Endodermal cell (in vitro differentiated cells): ENCODE data around the gene BCDIN3D. TPM values are rescaled to one million over a fixed set of nuclear protein-coding genes. Genes with fewer than 3 reads are reported as not detected.

Experiments used
- DNase-seq: peaks from one replicate; pipeline ENCODE4 v3.0.0-alpha.2; 2017
- H3K27ac ChIP-seq: 2 replicates; pipeline ENCODE4 v1.5.1; 2013; ENCODE audit warnings: mild to moderate bottlenecking, low read depth, low read length, moderate library complexity
- H3K27me3 ChIP-seq: 2 replicates; pipeline ENCODE4 v1.6.1; 2013; ENCODE audit warnings: mild to moderate bottlenecking, low read length, moderate library complexity; ENCODE audit not compliant: insufficient read depth, control insufficient read depth, poor library complexity, severe bottlenecking
- H3K36me3 ChIP-seq: 2 replicates; pipeline ENCODE4 v1.7.0; 2013; ENCODE audit warnings: mild to moderate bottlenecking, low read length, moderate library complexity; ENCODE audit not compliant: control insufficient read depth, insufficient read depth
- H3K4me1 ChIP-seq: one replicate; pipeline ENCODE4 v1.7.0; 2013; ENCODE audit warnings: low read length; ENCODE audit not compliant: control insufficient read depth, insufficient read depth
- H3K4me3 ChIP-seq: 2 replicates; pipeline ENCODE4 v1.5.1; 2013; ENCODE audit warnings: mild to moderate bottlenecking, low read length, moderate library complexity
- H3K9ac ChIP-seq: 2 replicates; pipeline ENCODE4 v1.6.1; 2013; ENCODE audit warnings: mild to moderate bottlenecking, low read length, moderate library complexity; ENCODE audit not compliant: poor library complexity, severe bottlenecking; ENCODE audit errors: extremely low read depth
- H3K9me3 ChIP-seq: 2 replicates; pipeline ENCODE4 v1.6.1; 2013; ENCODE audit warnings: mild to moderate bottlenecking, low read length, moderate library complexity; ENCODE audit not compliant: control insufficient read depth
- H3K27ac Mint-ChIP-seq: 2 replicates; pipeline ENCODE4 v1.8.0; 2020; ENCODE audit warnings: mixed read lengths
- H3K27me3 Mint-ChIP-seq: 2 replicates; pipeline ENCODE4 v1.8.0; 2021; ENCODE audit warnings: mild to moderate bottlenecking, mixed read lengths; ENCODE audit not compliant: insufficient read depth
- H3K36me3 Mint-ChIP-seq: 2 replicates; pipeline ENCODE4 v1.8.0; 2020; ENCODE audit warnings: low read depth, mixed read lengths
- H3K4me1 Mint-ChIP-seq: 2 replicates; pipeline ENCODE4 v1.8.0; 2020; ENCODE audit warnings: mixed read lengths
- H3K4me3 Mint-ChIP-seq: 2 replicates; pipeline ENCODE4 v1.8.0; 2020; ENCODE audit warnings: mild to moderate bottlenecking, moderate library complexity, mixed read lengths
- H3K9me3 Mint-ChIP-seq: 2 replicates; pipeline ENCODE4 v1.8.0; 2020; ENCODE audit warnings: mild to moderate bottlenecking, mixed read lengths
- CTCF ChIP-seq: fragments of 200-600 bp; sonication (generic); conservative IDR thresholded peaks from 2 replicates; pipeline ENCODE4 v1.5.0; 2021; ENCODE audit warnings: antibody characterized with exemption, mild to moderate bottlenecking
- WGBS, 2 experiments: methylation state at CpG; one replicate each; pipeline versions ENCODE4 v1.1.5 to v1.1.7; 2013; ENCODE audit warnings: missing lambda C conversion rate in 2 of 2, mixed read lengths in 1 of 2; ENCODE audit not compliant: insufficient coverage in 1 of 2, insufficient read length in 1 of 2; 5-methylcytosine and 5-hydroxymethylcytosine counted together
- total RNA-seq, 2 donors: library from RNA; stranded (reverse); fragmentation: NEBNext Ultra II Directional in 1 of 2; extraction: Animal tissue kit (Norgen Biotek cat#: 25700) in 1 of 2; gene quantifications; 2 replicates in 1 of 2; 3 replicates in 1 of 2; pipeline ENCODE4 v1.2.1, GENCODE V29; 2021

The BCDIN3D gene
- total RNA-seq, 2 donors from 2014 or later = 2.8 to 3.8 TPM

DNA sequence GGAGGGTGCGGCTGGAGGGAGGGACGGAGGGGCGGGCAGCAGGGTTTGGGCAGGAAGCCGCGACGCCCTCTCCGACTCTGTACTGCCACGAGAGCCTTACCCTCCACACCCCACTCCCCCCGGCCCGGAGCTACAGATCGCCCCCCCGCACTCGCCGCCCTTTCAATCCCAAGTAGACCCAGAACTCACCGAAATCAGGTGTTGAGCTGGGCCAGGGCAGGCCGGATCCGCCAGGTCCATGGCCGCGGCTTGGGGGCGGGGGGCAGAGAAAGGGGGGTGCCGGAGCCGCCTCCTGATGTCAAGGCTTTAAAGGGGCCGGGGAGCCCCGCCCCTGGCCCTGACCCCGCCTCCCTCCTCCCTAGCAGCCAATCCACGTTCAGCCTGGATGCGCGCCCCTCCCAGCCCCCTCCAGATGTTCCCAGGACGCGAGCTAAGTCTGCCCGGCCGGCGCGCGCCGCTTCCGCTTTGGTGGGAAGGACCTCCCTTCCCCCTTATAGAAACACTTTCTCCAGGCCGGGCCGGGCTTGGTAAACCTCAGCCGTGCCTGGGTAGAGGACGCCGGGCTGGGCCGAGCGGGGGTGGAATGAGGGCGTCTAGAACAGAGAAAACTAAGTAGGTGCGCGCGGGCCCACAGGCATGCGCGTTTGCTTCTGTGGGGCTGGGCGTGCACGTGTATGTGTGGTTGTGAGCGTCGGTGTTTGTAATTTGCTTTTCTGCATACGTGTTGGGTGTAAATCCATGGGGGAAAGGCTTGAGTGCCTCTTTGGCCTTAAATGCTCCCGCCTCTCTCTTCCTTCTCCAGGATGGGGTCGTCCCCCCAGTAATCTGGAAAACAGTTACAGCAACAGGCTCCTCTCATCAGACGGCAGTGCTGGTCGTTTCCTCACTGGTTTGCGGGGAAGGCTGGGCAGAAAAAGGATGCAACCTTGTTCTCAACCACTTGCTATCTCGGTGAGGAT, 14.5 kb downstream of the BCDIN3D start, which contains the start of gene NCKAP5L:
Gene NCKAP5L (minus strand): TSS at position 281 of the 959 bp plus-strand sequence. CDS start 24,369 bp downstream, outside the sequence.
- peaks cover 29% of the 10 kb centered on the region for H3K4me1 Mint-ChIP-seq
- no peaks in the 10 kb centered on the region for H3K27me3 Mint-ChIP-seq
- Histone ChIP-seq H3K4me3 (peak within 1 kb of the TSS; percentile 88), H3K4me1 (peaks cover 19% of the 10 kb centered on the region), H3K27ac (peak within 1 kb of the TSS; percentile 86), H3K9ac (peak within 1 kb of the TSS; percentile 71), H3K9me3 (no peaks in the 10 kb centered on the region), H3K36me3 (no peaks in the 10 kb centered on the region), H3K27me3 (no peaks in the 10 kb centered on the region)
- H3K9me3 Mint-ChIP-seq = no peaks in the 10 kb centered on the region
- H3K27ac Mint-ChIP-seq = peak within 1 kb of the TSS; percentile 95
- 0 to 2% methylated on average over 6 to 58 of the region's 61 CpGs for WGBS, 2 experiments
- peak within 1 kb of the TSS; percentile 71 for H3K4me3 Mint-ChIP-seq
- DNase-seq = peak; percentile 100
- no peaks in the 10 kb centered on the region for H3K36me3 Mint-ChIP-seq
- TF ChIP-seq CTCF = no peak

GRCh38 chr12:49827401-49828099, 15.4 kb downstream of the BCDIN3D start:
- peak overlapping the region; percentile 71 for H3K4me3 Mint-ChIP-seq
- Histone ChIP-seq H3K4me3 (peak overlapping the region; percentile 88), H3K36me3 (peaks cover 3% of the 10 kb centered on the region), H3K27ac (peak overlapping the region; percentile 83), H3K9ac (peak overlapping the region; percentile 71), H3K27me3 (no peaks in the 10 kb centered on the region), H3K9me3 (no peaks in the 10 kb centered on the region), H3K4me1 (peaks cover 19% of the 10 kb centered on the region)
- no peak for TF ChIP-seq CTCF
- 3 to 7% methylated on average over 2 to 30 of the region's 38 CpGs for WGBS, 2 experiments
- peak overlapping the region; percentile 89 for H3K27ac Mint-ChIP-seq
- H3K27me3 Mint-ChIP-seq = no peaks in the 10 kb centered on the region
- peaks cover 29% of the 10 kb centered on the region for H3K4me1 Mint-ChIP-seq
- H3K9me3 Mint-ChIP-seq = no peaks in the 10 kb centered on the region
- peak; percentile 97 for DNase-seq
- peaks cover 6% of the 10 kb centered on the region for H3K36me3 Mint-ChIP-seq

DNA sequence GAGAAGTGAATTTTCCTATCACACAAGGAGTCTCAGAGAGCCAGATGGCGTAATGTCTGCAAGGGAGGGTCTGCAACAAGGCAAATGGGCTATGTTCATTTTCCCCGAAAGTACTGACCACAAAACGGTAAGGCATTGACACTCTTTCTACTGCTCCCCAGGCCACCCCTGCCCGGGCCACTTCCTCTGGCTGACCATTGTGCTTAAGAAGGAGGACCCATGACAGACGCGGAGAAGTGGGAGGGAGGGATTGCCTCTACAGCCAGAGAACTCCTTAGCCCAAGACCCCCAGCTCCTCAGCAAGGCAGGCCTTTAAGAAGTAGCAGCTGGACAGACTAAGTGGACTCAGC, 15.9 kb downstream of the BCDIN3D start:
- Histone ChIP-seq H3K4me3 (peak overlapping the region; percentile 88), H3K9ac (peak overlapping the region; percentile 71), H3K9me3 (no peaks in the 10 kb centered on the region), H3K4me1 (peaks cover 19% of the 10 kb centered on the region), H3K36me3 (peaks cover 7% of the 10 kb centered on the region), H3K27ac (peak overlapping the region; percentile 83), H3K27me3 (no peaks in the 10 kb centered on the region)
- DNase-seq = no peak
- H3K4me1 Mint-ChIP-seq = peaks cover 29% of the 10 kb centered on the region
- H3K4me3 Mint-ChIP-seq = peak overlapping the region; percentile 71
- peak overlapping the region; percentile 89 for H3K27ac Mint-ChIP-seq
- H3K36me3 Mint-ChIP-seq = peaks cover 9% of the 10 kb centered on the region
- TF ChIP-seq CTCF = no peak
- 64 to 85% methylated on average over 3 to 6 of the region's 6 CpGs for WGBS, 2 experiments
- no peaks in the 10 kb centered on the region for H3K27me3 Mint-ChIP-seq
- no peaks in the 10 kb centered on the region for H3K9me3 Mint-ChIP-seq
